Fibroblast of pulmonary artery (primary cell): ENCODE results near the gene TSHZ2.

Experiments used
- DNase-seq: peaks from one replicate; pipeline ENCODE4 v3.0.0-alpha.2; 2010; ENCODE audit warnings: low read depth
- H3K4me3 ChIP-seq: replicated peaks from 2 replicates; pipeline ENCODE4 v1.5.1; 2011; ENCODE audit warnings: low read depth, mild to moderate bottlenecking, control low read depth, low read length, moderate library complexity
- CTCF ChIP-seq: IDR thresholded peaks from 2 replicates; pipeline ENCODE4 v1.5.1; 2011; ENCODE audit warnings: mild to moderate bottlenecking, control low read depth, low read length, inconsistent platforms; ENCODE audit errors: missing control alignments

TSHZ2 gene

DNA sequence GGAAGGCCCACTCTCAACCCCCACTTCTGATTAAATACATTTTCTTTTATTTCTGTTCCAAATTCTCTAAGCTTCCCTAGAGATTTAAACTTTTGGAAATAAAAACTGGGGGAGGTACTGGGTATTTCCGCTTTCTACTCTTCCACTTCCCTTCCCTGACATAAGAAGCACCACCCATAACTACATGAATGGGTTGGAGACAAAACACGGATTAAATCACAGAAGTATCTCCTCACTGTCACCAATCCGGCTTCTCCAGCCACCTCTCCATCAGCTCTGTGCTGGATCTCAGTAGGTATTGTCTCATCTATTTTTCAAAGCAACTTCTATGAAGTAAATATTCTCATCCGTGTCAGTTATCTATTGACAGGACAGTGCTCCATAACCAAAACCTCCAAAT lies 150.7 kb downstream of the TSHZ2 start:
- no peak for TF ChIP-seq CTCF
- no peak for DNase-seq

DNA sequence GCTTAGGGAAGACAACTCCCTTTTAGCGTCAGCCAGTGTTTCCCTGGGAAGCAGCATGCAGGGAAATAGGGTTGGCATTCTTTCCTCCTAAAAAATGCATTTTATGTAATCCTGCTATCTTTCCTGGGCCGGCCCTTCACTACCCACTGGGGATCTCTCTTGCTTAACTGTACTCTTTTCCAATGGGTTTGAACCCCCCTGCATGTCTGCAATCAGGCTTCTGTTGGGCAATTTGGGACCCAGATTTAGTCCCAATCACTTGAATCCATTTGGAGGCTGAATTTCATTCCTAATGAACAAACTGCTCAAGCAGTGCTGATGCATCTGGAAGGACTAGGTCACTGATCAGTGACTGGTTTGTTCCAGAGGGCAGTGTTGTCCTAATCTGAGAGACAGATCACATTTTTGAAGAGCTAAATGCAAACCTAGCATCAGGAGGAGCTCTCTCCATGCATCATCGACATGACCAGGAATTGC lies 152.0 kb downstream of the TSHZ2 start:
- no peak for TF ChIP-seq CTCF
- no peak for DNase-seq
- H3K4me3 ChIP-seq: no peak overlapping the region

More for the DNA sequence above, 150.7 kb downstream of the TSHZ2 start:
- H3K4me3 ChIP-seq: no peak overlapping the region

DNA sequence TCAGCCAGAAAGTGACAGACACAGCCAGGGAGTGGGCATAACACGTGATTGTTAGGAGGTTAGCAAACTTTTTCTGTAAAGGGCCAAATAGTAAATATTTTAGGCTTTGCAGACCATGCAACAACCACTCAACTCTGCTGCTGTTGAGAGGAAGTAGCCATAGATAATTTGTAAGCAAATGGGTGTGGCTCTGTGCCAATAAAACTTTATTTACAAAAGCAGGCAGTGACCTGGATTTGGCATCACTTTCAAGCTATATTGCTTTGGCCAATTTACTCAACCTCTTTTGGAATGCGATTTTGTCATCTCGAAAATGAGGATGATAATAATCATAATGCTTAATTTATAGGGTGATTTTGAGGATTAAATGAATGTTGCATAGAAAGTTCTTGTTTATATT lies 152.6 kb downstream of the TSHZ2 start:
- H3K4me3 ChIP-seq: no peak overlapping the region
- TF ChIP-seq CTCF: no peak
- DNase-seq: no peak

DNA sequence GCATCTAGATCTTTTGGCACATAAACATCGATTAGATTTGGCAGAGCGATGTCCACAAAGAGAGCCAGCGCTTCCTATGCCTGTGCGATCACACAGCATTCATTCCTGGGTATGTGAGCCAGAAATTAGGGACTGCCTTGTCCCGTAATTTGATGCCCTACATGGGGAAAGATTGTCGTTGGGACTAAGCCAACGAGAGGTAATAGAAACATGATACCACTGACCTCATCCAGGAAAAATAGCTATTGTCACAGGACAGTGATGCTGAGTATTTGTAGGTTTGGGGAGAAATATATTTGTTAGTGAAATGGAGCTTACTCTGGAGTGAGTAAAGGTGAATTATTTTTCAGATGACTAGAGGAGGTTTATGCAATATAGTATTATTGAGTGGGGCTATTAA lies 154.0 kb downstream of the TSHZ2 start:
- no peak overlapping the region for H3K4me3 ChIP-seq
- TF ChIP-seq CTCF: no peak
- no peak for DNase-seq

DNA sequence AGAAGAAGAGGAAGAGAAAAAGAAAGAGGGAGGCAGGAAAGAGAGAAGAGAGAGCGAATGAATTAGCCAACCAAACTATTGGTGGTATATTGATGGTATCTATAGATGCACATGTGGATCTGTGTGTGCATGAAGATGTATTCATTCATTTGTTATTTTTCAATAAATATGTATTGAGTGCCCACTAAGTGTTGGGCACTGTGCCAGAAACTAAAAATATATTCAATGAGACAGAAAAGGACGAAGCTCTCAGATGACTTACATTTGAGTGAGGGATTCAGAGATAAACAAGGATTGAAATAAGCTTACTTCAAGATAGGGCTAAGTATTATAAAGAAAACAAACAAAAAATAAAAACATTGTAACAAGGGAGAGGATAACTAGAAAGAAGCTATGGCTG lies 154.9 kb downstream of the TSHZ2 start:
- no peak for DNase-seq
- no peak overlapping the region for H3K4me3 ChIP-seq
- no peak for TF ChIP-seq CTCF

- no peak overlapping the region for H3K4me3 ChIP-seq
- no peak for TF ChIP-seq CTCF
- no peak for DNase-seq
These were observed 155.8 kb downstream of the TSHZ2 start for GRCh38 chr20:53128004-53128403.

DNA sequence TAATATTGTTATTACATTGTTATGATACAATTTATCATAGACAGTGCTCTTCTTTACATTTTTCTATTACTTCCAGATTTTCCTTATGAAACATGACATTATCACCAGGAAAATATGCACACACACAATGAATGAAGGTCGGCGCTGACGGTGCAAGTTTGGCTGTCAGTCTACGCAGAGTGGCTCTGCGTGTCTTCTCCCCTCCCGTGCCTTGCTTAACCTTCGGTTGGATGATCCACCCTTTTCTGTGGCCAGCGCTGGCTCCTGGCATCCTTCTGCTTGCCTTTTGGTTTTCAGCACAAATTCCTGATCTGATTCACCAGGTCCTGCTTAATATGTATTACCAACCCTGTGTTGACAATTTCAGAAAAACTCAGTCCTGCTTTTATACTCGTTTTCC lies 157.4 kb downstream of the TSHZ2 start:
- TF ChIP-seq CTCF: no peak
- no peak for DNase-seq

More for the DNA sequence above, 157.4 kb downstream of the TSHZ2 start:
- no peak overlapping the region for H3K4me3 ChIP-seq
